ENCODE results near the gene TMPRSS11F.
"Not testable (repeated sequence)": the region's sequence is repeated elsewhere in the genome, so short reads cannot be mapped to it uniquely, and the experiment has no call there.

GRCh38 chr4:68172147-68172546 is 42.5 kb upstream of the TMPRSS11F start:
- not testable (repeated sequence) for TF ChIP-seq ELF1 (tag; IDR thresholded peaks at IDR 0.05); POLR2A (conservative IDR thresholded peaks at IDR 0.05); TAF1 (IDR thresholded peaks at IDR 0.05; ENCODE audit: control insufficient read depth, extremely low read depth, insufficient read depth, low read length, severe bottlenecking); ATF2 (CRISPR knock-in tag; IDR thresholded peaks at IDR 0.05); ZBED1 (IDR thresholded peaks at IDR 0.05); MAX (CRISPR knock-in tag; IDR thresholded peaks at IDR 0.05); CTCF (IDR thresholded peaks at IDR 0.05 in 2 of 3, conservative IDR thresholded peaks at IDR 0.05 in 1 of 3; ENCODE audit: insufficient read depth in 2 of 3, low read depth in 1 of 3, low read length in 3 of 3); BDP1 (IDR thresholded peaks at IDR 0.05; ENCODE audit: insufficient read depth, insufficient read length)

Data from K562 (cell line).